LHCN-M2 (cell line): Measurements from ENCODE around the gene GPR183. TPM values are rescaled to one million over a fixed set of nuclear protein-coding genes. Genes with fewer than 3 reads are reported as not detected.

Experiments
- DNase-seq: peaks from one replicate; pipeline ENCODE4 v3.0.0-alpha.2; 2012; ENCODE audit warnings: low read depth
- total RNA-seq: library from RNA; depleted of rRNA; stranded (reverse); fragments of >200 nt; gene quantifications from 2 replicates; pipeline ENCODE4 v1.2.3, GENCODE V29; 2014

GPR183 gene
- total RNA-seq, 1 experiment from 2014 or later: 0.11 TPM

- no peak for DNase-seq
Measured at GRCh38 chr13:99271249-99271648, 36.0 kb downstream of the GPR183 start.

- no peak for DNase-seq
Measured at GRCh38 chr13:99270518-99270917, 36.7 kb downstream of the GPR183 start.

GRCh38 chr13:99269627-99270241, 37.5 kb downstream of the GPR183 start:
- peak; percentile 62 for DNase-seq

GRCh38 chr13:99268822-99269221, 38.4 kb downstream of the GPR183 start:
- no peak for DNase-seq

- DNase-seq: no peak
Measured at GRCh38 chr13:99267927-99268326, 39.3 kb downstream of the GPR183 start.

DNA sequence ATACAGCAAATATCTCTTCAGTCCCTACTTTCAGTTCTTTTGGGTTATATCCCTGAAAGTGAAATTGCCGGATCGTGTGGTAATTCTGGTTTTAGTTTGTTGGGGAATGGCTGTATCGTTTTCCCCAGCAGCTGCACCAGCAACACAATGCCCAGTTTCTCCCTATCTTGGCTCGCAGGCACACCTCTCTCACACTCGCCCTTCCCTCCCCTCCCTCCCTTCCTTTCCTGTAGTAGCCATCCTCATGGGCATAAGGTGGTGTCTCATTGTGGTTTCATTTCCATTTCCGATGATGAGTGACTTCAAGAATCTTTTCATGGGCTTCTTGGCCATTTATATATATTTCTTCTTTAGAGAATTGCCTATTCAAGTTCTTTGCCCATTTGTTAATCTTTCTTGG, 40.4 kb downstream of the GPR183 start:
- no peak for DNase-seq

DNA sequence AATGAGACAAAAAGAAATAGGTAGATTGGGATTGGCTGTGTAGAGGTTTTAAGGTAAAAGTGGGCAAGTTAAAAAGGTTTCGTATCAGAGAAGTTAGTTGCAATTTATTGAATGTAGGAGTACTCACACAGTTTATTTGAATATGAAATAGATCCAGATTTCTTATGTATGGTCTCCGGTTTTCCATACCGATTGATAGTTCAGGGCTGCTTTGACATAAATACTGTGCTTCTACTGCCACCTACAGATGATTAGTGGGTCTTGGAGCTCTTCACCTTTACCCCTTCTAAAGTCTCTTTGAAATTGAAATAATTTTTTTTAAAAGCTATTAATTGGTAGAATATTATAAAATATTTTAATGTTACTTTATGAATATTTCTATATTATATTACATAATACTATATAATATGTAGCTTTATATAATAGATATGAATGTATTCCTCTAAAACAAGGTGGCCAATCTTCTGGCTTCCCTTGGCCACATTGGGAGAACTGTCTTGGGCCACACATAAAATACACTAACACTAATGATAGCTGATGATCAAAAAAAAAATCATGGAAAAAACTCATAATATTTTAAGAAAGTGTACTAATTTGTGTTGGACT, 41.3 kb downstream of the GPR183 start:
- DNase-seq: peak; percentile 49

DNA sequence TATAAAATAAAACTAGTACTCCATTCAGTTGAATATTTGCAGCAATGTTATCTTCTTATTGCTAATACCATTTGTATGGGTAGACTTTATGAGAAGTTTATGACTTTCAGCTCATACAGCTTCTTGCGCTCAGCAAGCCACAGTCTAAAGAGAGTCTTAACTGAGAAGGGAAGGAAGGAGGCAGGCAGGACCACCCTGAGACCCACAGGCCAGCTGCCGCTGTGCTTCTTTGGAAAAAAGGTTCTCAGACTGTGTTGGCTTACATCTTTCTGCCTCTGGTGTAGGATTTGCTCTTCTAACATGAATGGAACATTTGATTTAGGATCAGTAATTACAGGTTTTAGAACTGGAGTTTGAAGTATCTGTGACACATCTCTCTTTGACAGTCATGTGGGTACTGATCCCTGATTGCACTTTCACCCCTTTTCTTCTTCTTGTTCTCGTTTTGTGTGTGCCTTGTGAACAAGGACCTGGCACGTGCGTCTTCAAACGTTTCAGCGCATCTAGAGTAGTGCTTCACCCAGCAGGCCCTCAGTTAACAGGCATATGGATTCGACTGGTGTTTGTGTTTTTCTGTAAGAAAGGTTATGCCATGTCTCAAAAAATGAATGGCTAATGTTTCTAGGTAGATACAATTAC, 41.9 kb downstream of the GPR183 start:
- DNase-seq: no peak

- DNase-seq: no peak
Measured at GRCh38 chr13:99264051-99264450, 43.1 kb downstream of the GPR183 start.

DNA sequence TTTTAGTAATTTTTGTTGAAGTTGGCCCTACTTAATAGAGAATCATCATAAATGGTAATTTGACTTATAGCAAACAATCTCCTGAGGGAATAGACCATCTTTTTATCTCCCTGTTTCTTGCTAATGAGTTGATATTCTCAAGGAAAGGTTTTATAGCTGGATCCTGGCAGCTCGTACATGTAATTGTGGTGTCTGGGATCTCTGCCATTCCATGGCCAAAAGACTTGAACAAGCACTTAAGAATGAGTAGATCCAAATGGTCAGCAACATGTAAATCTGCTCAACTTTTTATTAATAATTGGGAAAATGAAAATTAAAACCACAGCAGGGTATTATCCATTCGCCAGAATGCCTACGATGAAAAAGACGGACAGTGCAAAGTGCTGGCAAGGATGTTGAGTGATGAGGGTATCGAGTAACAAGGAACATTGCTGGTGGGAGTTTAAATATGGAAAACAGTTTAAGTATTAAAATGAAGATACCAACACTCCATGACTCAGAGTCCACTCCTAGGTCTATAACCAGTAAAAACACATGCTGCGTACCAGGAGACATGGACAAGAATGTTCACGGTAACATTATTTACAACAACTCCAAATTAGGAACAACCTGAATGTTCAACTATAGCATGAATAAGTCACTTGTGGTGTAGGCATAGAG, 43.9 kb downstream of the GPR183 start:
- DNase-seq: no peak

GRCh38 chr13:99261059-99261458, 46.1 kb downstream of the GPR183 start:
- DNase-seq: no peak

- DNase-seq: no peak
Measured at GRCh38 chr13:99260216-99260615, 47.0 kb downstream of the GPR183 start.

GRCh38 chr13:99258946-99259345, 48.3 kb downstream of the GPR183 start:
- DNase-seq: no peak

GRCh38 chr13:99258210-99258860, 48.9 kb downstream of the GPR183 start, which contains the start of gene GPR18:
Gene GPR18 (minus strand): TSS chr13:99258379. CDS start chr13:99255872, 2,507 bp downstream.
- DNase-seq: no peak

DNA sequence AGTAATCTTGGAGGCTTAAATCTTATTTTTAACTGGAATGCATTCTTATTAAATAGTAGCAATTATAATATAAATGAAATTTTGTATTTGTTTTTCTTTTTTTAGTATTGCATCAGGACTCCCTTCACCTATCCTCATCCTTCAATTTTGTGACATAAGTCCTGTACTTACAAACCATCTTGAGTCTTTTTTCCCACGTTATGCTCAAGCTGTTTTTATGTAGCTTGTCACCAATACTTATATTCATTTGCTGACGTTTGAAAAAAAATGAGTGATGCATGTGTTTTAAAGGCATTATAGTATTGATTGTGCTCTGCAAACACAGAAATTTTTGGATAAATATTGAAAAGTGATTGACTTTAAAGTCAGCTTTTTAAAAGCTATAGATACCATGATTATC, 49.9 kb downstream of the GPR183 start:
- DNase-seq: no peak

GRCh38 chr13:99256709-99257108, 50.5 kb downstream of the GPR183 start:
- DNase-seq: no peak

GRCh38 chr13:99256283-99256682, 50.9 kb downstream of the GPR183 start:
- no peak for DNase-seq

- no peak for DNase-seq
Measured at GRCh38 chr13:99255271-99255670, 51.9 kb downstream of the GPR183 start.

- DNase-seq: no peak
Measured at GRCh38 chr13:99254830-99255229, 52.4 kb downstream of the GPR183 start.

DNA sequence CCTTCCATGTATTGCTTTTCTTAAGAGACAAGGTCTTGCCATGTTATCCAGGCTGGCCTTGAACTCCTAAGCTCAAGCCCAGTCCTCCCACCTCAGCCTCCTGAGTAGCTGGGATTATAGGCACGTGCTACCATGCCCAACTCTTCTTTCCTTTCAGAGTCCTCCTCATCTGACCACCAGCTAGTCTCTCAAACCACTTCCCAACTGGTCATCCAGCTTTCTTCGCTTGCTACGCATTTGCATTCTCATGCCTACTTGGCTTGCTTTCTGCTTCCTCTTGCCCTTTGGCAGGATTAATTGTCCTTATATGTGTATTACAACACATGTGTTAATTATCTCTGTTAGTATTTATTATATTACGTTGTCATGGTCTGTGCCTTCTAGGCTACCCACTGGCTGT, 55.3 kb downstream of the GPR183 start:
- DNase-seq: no peak

- DNase-seq: no peak
Measured at GRCh38 chr13:99250982-99251825, 56.0 kb downstream of the GPR183 start.
